NCI-H2227 (cell line): ENCODE measurements around the gene FYTTD1.

Experiments used
- DNase-seq: peaks from one replicate; lab custom pipeline; 2025; ENCODE audit not compliant: unreplicated experiment; lab: John Stamatoyannopoulos, UW

The FYTTD1 gene

GRCh38 chr3:197833930-197834715, 84.4 kb downstream of the FYTTD1 start:
- DNase-seq, result no peak

GRCh38 chr3:197835509-197835908, 85.8 kb downstream of the FYTTD1 start:
- DNase-seq, result no peak

- no peak for DNase-seq
Measured at GRCh38 chr3:197836244-197836643, 86.6 kb downstream of the FYTTD1 start.
